ENCODE data around the gene ABHD11. TPM values are rescaled to one million over a fixed set of nuclear protein-coding genes. Genes with fewer than 3 reads are reported as not detected.
A peak's percentile ranks its signal among the peaks of the same experiment; 100 is the strongest.

ABHD11 gene
- total and polyA plus RNA-seq, 2 of the 4 experiments (the other 2 are of a cell fraction): 13.4 to 19.9 TPM

GRCh38 chr7:73727952-73728351 is 10.7 kb downstream of the ABHD11 start:
- H3K36me3 ChIP-seq (ENCODE audit: control insufficient read depth, insufficient read depth, low read length): no peaks in the 10 kb centered on the region
- no peaks in the 10 kb centered on the region for H3K9me3 ChIP-seq (ENCODE audit: control insufficient read depth, insufficient read depth, low read length)
- ChIA-PET POLR2A (ENCODE audit: unreplicated experiment) (no interaction called here), CTCF (no interaction called here)
- H3K23ac ChIP-seq (ENCODE audit: low read depth, low read length): no peak overlapping the region
- no peak overlapping the region for H4K91ac ChIP-seq (ENCODE audit: insufficient read depth, low read depth, low read length)
- no peak overlapping the region for H3K9ac ChIP-seq (ENCODE audit: low read depth, low read length)
- no peak overlapping the region for H4K5ac ChIP-seq (ENCODE audit: low read depth, low read length)
- no peak overlapping the region for H3K4ac ChIP-seq (ENCODE audit: low read depth, low read length)
- no peak overlapping the region for H3K4me3 ChIP-seq (ENCODE audit: insufficient read depth, low read depth, low read length)
- no peak overlapping the region for H2AK5ac ChIP-seq (ENCODE audit: low read depth, low read length)
- BruUV-seq (replicated peaks): no TSS peak
- H3K4me2 ChIP-seq (ENCODE audit: low read depth, low read length): no peak overlapping the region
- in situ Hi-C loops (cut with MboI; ENCODE audit: low sequenced_read_pairs): no loop called here
- dilution Hi-C loops (cut with HindIII; ENCODE audit: low sequenced_read_pairs, unreplicated experiment): no loop called here
- no peaks in the 10 kb centered on the region for H4K20me1 ChIP-seq (ENCODE audit: insufficient read depth, low read length)
- no peak overlapping the region for H2BK20ac ChIP-seq (ENCODE audit: low read depth, low read length)
- H3K56ac ChIP-seq (ENCODE audit: extremely low read depth, insufficient read depth, low read length): no peak overlapping the region
- no peak overlapping the region for H3K27ac ChIP-seq (ENCODE audit: insufficient read depth, low read length)
- H3K27me3 ChIP-seq (ENCODE audit: control insufficient read depth, insufficient read depth, low read length): no peaks in the 10 kb centered on the region
- no peak overlapping the region for H2BK5ac ChIP-seq (ENCODE audit: low read depth, low read length, poor library complexity, severe bottlenecking)
- no peak overlapping the region for H3K14ac ChIP-seq (replicated peaks; ENCODE audit: low read depth, low read length)
- H4K8ac ChIP-seq (ENCODE audit: low read depth in 2 of 2, low read length in 2 of 2): no peak overlapping the region
- H3K18ac ChIP-seq (ENCODE audit: low read depth, low read length): no peak overlapping the region
- H3K4me1 ChIP-seq (ENCODE audit: control insufficient read depth, insufficient read depth, low read length): no peaks in the 10 kb centered on the region
- no peaks in the 10 kb centered on the region for H3K9me1 ChIP-seq (ENCODE audit: insufficient read depth, low read length)
- H2AFZ ChIP-seq (replicated peaks; ENCODE audit: low read length, poor library complexity): no peak overlapping the region
- no peak overlapping the region for H2BK15ac ChIP-seq (ENCODE audit: low read depth, low read length)
- TF ChIP-seq BHLHE40 (IDR thresholded peaks at IDR 0.05; ENCODE audit: low read depth, low read length) (no peak), MAZ (IDR thresholded peaks at IDR 0.05; ENCODE audit: borderline replicate concordance, low read depth, low read length) (no peak), RFX5 (IDR thresholded peaks at IDR 0.05; ENCODE audit: low read depth, low read length) (no peak), NFE2L2 (IDR thresholded peaks at IDR 0.05; ENCODE audit: low read depth, low read length) (peak; percentile 41; the same call in 1 of the 2 replicates)
- H3K79me1 ChIP-seq (ENCODE audit: low read depth in 1 of 2, low read length in 2 of 2): no peaks in the 10 kb centered on the region
- no peak overlapping the region for H2BK120ac ChIP-seq (ENCODE audit: low read depth, low read length)
- H2AK9ac ChIP-seq (replicated peaks; ENCODE audit: low read depth, low read length, poor library complexity): no peak overlapping the region
- intact Hi-C loops (cut with micrococcal nuclease): no loop called here
- DNase-seq (no peak), ATAC-seq (ENCODE audit: low read depth) (no peak)
- no CpG with 5 or more reads among the region's 3 CpGs for WGBS, 2 experiments (ENCODE audit: extremely low coverage in 2 of 2, insufficient read length in 1 of 2)

Measured in IMR-90 (cell line).